Left cardiac atrium (tissue), 4 donors: ENCODE data around the gene DUSP22. TPM values are rescaled to one million over a fixed set of nuclear protein-coding genes. Genes with fewer than 3 reads are reported as not detected.
A peak's percentile ranks its signal among the peaks of the same experiment; 100 is the strongest.
"Not testable (repeated sequence)": the region's sequence is repeated elsewhere in the genome, so short reads cannot be mapped to it uniquely, and the experiment has no call there.

Source experiments
- ATAC-seq, 2 donors: fragments of 200-7000 bp; cut with Tn5 transposase; one replicate each; pipeline ENCODE4 v1.9.1; 2020; ENCODE audit warnings: mild to moderate bottlenecking in 2 of 2, moderate library complexity in 2 of 2
- DNase-seq: peaks from one replicate; pipeline ENCODE4 v3.0.0-alpha.2; 2020
- intact Hi-C, 2 donors: fragments of 100-400 bp; cut with DNase I; formaldehyde crosslinking; loops; one replicate each; pipeline versions ENCODE4 v1.14.1 to v1.15.1; 2022 to 2023
- total RNA-seq, 2 donors: library from RNA; stranded (reverse); fragmentation: NEBNext Ultra II Directional; extraction: Animal tissue kit (Norgen Biotek cat#: 25700); gene quantifications; one replicate each; pipeline ENCODE4 v1.2.1, GENCODE V29; 2021
- donor health status: DM: no; HTN: yes; CAD: no.
- donor health status: DM: no; HTN: yes; CAD: no; lungs with severe emphysema.
- donor health status: DM: yes; HTN: yes; CAD: no.
- donor health status: Dilated cardiomyopathy.

Gene DUSP22
- total RNA-seq, 2 donors from 2014 or later = 53.9 to 57.4 TPM

GRCh38 chr6:366389-367297 lies 74.4 kb downstream of the DUSP22 start:
- DNase-seq (no peak), ATAC-seq (no peak)
- intact Hi-C loops = no loop called here

DNA sequence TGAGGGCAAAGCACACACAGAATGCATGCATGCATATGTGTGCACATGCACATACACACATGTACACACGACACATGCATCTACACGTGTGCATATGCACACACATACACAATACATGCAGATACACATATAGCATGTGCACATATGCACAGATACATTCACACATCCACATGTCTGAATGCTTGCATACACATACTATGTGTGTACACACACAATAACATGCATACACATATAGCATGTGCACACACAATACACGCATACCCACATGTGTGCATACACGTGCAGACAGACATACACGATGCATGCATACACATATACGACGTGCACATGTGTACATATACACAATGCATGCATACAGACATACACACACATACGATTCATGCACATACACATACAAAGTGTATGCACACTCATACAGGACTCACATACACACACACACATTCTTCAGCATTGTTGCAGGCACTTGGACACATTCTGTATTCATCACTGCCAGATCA lies 75.1 kb downstream of the DUSP22 start:
- DNase-seq = no peak
- intact Hi-C loops = no loop called here
- no peak for ATAC-seq

DNA sequence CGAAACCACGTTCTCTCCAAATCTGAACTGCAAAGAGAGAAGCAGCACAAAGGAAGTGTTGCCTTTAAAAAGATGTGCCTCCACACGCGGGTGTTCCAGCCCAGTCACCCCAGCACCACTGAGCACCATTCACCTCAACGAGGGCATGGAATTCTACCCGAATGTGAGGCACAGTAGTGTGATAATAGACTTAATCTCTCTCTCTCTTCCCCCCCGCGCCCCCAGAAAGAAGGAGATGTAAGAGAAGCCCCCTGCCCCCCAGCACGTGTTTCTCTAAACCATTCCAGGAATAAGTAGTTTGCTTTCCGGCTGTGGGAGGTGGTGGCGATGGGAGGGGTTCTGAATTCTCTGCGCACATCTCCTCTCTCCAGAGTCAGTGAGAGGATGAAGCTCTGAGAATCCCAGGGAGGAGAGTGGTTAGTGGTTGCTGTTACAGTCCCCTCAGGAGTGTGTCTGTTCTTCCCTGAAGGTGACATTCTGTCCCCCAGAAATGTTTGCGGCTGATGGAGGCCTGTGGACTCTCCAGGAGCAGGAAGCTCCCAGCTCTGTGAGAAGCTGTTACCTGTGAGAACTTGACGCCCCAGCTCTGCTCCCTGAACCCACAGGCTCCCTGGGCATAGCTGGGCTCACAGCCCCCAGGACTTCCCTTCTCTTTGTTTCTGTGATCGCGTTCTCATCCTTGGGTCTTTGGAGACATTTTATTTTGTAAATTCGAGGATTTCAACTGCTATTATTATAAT lies 75.8 kb downstream of the DUSP22 start:
- DNase-seq (no peak), ATAC-seq (no peak)
- intact Hi-C loops = no loop called here

DNA sequence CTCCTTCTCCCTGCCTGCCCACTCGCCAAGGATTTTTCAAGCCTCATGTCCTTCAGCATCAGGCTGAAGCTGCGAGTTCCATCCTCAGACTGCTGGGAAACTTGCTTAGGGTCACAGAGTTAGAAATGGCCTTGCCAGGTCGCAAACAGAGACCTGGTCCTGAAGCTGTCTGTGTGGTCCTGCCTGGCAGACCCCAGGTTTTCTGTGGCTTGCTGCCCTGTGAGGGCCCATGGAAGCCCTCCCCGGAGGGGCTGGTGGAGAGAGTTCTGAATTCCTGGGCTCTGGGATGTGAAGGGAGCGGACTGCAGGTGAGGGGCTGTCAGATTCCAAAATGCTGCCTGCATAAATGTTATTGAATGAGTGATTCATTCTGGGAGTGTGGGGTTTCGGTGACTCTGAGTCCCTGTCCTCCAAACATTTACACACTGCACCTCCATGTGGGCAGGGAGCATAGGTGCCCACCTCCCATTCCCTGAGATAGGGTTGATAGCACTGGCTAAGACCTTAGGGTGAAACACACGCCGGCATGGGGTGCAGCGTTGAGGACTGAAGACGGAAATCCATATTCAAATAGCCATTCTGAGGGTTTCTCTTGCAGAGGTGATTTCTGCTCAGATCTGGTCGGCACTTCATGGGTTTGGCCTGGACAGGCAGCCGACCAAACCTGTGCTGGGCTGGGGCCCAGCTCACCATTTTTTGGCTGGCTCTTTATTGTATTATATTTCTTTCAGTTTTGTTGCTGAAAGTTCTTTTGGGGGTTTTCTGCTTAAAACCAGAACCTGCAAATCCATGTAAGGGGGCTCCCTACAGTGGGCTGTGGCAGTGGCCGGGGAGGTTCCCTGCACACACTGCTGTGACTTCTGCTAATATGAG lies 77.5 kb downstream of the DUSP22 start:
- ATAC-seq = no peak
- no peak for DNase-seq
- intact Hi-C loops = no loop called here

DNA sequence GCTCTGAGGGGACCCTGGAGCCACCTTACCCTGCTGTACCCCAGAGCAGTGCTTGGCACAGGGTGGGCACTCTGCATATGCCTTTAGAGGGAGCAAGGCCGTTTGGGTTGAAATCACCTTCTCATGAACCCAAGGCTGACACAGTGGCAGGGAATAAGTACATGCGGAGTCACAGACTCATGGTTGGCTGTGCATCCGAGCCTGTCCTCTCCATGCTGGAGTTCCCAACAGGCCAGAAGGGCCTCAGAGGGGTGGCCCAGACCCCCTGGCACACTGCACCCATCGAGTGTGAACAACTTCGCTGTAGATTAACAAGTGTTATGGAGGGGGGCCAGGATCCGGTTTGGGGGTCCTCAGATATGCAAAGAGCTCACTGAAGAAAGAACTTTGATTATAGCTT lies 78.3 kb downstream of the DUSP22 start:
- ATAC-seq (no peak), DNase-seq (no peak)
- intact Hi-C loops = no loop called here

DNA sequence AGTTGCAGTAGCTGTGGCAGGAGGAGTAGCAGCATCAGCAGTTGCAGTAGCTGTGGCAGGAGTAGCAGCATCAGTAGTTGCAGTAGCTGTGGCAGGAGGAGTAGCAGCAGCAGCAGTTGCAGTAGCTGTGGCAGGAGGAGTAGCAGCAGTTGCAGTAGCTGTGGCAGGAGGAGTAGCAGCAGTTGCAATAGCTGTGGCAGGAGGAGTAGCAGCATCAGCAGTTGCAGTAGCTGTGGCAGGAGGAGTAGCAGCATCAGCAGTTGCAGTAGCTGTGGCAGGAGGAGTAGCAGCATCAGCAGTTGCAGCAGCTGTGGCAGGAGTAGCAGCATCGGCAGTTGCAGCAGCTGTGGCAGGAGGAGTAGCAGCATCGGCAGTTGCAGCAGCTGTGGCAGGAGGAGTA lies 79.6 kb downstream of the DUSP22 start:
- intact Hi-C loops, DNase-seq, ATAC-seq: not testable (repeated sequence)

- intact Hi-C loops = no loop called here
- ATAC-seq (peak; percentile 35 to 50), DNase-seq (no peak)
Measured at GRCh38 chr6:372336-372911, 80.1 kb downstream of the DUSP22 start.

DNA sequence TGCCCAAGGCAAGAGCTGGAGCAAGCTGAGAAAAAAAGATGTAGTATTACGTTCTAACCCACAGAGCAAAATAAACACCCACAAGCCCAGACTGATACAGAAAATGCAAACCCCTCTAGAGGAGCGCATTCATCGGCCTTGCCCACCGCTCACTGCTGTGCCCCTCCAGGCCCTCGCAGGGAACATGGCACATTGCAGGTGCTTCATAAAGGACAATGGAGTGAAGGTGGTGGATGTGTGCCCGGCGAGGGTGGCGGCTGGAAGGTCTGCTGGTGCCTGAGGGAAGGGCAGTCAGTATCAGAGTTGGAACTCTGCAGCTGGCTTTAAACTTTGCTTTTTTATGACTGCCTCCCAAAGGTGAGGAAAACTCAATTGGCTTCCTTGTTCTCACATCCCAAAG lies 80.7 kb downstream of the DUSP22 start:
- no peak for ATAC-seq
- no peak for DNase-seq
- intact Hi-C loops = no loop called here

DNA sequence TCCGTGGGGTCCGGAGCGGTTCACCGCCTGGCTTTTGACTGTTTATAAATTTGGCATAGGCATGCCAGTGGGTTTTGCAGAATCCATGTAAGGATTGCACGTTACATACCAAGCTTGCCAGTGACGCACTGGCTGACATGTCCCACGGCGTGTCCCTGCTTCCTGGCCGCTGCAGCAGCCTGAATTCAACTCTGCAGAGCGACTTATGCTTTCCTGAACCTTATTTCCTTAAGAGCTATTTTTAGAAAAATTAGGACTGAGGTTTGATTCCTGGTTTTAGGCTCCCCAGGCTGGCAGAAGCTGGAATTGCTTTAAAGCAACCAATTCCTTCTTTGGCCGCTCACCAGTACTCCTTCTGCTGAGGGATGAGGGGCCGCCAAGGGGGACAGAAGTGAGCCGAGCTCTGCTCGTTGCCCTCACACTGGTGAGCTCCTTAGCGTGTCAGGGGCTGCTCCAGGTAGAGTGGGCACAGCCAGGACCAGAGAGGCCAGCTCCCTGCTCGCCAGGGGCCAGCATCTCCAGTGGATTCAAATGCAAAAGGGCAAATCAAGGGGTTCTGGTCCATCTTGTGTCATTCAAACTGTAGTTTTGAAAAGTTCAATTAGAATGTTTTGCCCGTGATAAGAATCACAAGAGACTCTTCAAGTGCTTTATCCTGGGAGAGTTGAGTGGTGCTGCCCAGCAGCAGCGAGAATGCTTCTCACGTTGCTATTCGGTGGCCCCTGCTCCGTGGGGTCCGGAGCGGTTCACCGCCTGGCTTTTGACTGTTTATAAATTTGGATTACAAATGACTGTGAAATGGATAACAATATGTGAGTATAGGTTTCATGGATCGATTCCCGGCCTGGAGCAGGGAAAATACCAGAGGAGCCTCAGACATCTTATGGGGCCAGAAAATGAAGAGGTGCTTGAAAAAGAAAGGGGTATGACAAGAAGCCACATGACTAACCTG lies 81.8 kb downstream of the DUSP22 start:
- ATAC-seq (peak; percentile 23 to 29), DNase-seq (no peak)
- intact Hi-C loops = no loop called here

DNA sequence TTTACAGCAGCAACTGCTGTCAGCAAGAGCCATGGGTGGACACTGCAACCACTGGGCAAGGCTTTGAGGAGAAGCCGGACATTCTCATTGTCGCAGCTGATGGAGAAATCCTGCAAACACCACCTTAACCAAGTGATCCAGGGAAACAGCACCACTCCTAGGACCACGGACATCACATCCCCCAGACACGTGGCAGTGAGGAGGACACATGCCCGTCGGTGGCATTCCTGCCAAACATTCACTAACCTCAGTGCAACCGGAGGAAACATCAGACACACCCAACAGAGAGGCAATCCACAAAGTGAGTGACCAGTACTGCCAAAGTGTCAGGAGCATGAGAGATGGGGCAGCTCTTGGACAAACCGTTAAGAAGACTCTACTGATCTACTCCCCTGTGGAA lies 82.7 kb downstream of the DUSP22 start:
- ATAC-seq = no peak
- DNase-seq = no peak
- intact Hi-C loops = no loop called here

DNA sequence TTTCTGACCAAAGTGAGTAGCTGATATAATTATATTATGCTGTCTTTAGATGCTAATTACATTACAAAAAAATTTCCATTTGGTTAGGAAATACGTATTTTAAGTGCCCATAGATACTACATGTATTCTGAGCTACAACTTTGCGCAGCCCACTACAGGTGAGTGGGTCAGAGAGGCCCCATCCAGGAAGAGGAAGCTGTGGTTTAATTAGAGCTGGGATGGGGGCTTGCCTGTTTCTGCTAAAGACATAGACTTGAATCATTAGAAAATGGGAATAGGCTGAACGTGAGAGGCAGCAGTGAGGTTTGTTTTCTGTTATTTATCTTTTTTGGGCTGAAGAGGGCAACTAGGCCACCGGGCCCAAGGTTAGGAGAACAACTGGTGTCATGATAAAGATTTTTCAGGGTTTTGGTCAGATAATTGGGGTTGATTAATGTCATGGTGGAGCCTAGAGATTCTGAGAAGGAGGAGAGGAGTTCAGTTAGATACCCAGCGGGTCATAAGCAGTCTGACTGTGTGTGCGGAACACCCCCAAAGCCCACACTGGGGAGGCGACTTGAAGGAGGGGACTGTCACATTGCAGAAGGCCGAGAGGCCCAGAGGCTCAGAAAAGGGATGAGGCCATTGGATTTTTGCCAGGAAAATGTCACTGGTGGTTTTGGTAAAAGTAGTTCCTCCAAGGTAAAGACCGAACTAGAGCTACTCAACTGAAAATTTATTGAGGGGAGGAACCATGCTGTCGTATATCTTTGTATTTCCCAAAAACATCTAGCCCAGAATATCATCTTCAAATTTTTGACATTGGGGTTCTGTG lies 84.7 kb downstream of the DUSP22 start:
- ATAC-seq (no peak), DNase-seq (no peak)
- intact Hi-C loops = no loop called here

- intact Hi-C loops, DNase-seq, ATAC-seq: not testable (repeated sequence)
Measured at GRCh38 chr6:377641-378020, 85.3 kb downstream of the DUSP22 start.

DNA sequence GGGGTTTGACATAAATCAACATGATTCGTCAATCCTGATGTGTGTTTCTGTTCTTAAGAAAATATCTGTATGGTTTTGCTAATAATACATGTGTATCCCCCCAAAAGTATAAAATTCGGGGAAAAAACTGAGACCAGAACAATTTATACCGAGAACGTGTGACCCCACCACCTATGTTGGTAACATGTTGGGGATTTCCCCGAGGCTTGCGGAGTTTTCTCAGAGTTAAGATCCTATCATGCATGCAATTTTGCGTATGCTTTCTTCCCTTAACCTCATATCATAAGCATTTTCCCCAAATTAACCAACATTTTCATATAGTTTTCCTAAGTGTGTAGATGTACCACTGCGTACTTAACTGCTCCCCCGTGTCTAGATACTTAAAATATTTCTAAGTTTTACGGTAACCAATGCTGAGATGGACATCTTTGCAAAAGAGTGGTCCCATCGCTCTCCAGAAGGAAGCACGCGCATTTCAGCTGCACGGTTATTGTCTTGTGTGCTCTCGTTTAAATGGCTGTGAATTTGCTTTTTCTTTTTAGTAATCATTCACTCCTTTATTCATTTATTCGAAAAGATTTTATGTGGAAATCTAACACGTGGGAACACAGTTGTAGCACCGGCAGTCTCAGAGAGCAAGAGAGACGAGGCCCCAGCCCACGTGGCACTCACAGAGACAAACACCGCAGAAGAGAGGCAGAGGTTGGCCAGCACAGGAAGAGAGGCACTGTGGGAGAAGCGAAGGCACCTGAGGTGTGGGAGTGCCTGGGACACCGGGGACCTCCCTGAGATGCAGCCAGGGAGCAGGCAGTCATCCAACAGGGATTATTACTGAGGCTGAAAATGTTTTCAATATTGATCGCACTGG lies 86.0 kb downstream of the DUSP22 start:
- ATAC-seq (no peak), DNase-seq (no peak)
- intact Hi-C loops = no loop called here

DNA sequence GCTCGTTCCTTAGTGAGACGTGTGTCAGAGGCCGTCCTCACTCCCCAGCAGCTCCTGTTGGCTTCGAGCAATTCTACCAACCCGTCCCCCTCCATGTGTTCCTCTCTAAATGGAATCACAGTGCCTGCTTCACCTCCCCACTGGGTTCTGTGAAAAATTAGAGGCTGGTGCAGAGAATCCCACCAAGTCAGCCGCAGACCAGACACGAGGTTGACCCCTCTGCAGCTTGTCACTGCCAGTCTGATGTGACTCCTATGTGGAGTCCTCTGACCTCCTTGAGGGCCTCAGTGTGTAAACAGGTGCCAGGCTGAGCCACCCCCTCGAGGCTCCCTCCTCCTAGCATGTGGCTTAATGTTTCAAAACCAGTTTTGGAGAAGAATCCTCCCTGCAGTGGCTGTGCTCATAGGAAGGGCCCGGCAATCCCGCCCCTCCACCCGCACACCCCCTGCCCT lies 86.7 kb downstream of the DUSP22 start:
- DNase-seq = no peak
- ATAC-seq = no peak
- intact Hi-C loops = no loop called here

DNA sequence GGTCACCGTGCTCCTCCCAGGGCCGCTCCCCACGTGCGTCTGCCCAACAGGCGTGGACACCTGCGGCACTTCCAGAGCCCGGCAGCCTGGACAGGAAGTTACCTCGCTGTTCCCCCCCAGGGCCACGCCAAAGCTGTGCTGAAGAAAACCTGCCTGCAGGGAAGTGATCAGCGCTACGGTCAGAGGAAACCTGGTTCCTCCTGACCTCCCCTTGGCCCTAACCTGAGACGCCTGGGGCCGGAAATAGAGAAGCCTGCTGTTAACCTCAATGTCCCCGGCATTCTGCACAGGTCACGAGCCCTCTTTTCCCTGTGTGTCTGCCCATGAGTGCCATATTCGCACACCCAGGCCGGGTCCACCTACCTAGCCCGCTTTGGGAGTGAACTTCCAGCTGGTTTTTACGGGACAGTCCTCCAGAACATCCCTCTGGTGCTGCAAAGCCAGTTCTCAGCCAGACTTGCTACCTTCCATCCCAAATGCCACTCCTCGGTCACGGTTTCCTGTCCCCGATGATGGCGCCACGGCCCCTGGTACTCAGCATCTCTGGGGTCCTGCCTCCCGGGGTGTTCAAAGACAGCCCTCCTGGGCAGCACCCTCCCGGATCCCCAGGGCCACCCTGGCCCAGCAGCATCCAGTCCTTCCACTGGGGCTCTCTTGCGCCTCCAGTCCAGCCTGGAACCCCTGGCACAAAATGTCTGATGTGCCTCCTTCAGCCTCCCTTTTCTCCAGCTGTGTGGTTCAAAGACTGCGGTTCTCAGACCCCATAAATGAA lies 87.3 kb downstream of the DUSP22 start:
- intact Hi-C loops = no loop called here
- ATAC-seq (no peak), DNase-seq (no peak)
